Measurements from ENCODE around the gene DRC3. TPM values are rescaled to one million over a fixed set of nuclear protein-coding genes. Genes with fewer than 3 reads are reported as not detected.

Gene DRC3
- total RNA-seq, 1 donor from 2014 or later = 1.1 TPM

- no peak for DNase-seq (ENCODE audit: low read depth, low spot score)
These were observed 7.4 kb upstream of the DRC3 start for GRCh38 chr17:17965152-17965721.

- DNase-seq (ENCODE audit: low read depth, low spot score) = no peak
These were observed 6.3 kb upstream of the DRC3 start for GRCh38 chr17:17966399-17966798.

- DNase-seq (ENCODE audit: low read depth, low spot score) = no peak
These were observed 1.8 kb upstream of the DRC3 start for GRCh38 chr17:17970699-17971430.

- DNase-seq (ENCODE audit: low read depth, low spot score) = no peak
These were observed 1.1 kb upstream of the DRC3 start for GRCh38 chr17:17971431-17972125.

GRCh38 chr17:17972952-17973254 lies 241 bp downstream of the DRC3 start:
- no peak for DNase-seq (ENCODE audit: low read depth, low spot score)

GRCh38 chr17:17975436-17975835 lies 2.8 kb downstream of the DRC3 start:
- no peak for DNase-seq (ENCODE audit: low read depth, low spot score)

- no peak for DNase-seq (ENCODE audit: low read depth, low spot score)
These were observed 4.4 kb downstream of the DRC3 start for GRCh38 chr17:17976931-17977570.

- no peak for DNase-seq (ENCODE audit: low read depth, low spot score)
These were observed 6.1 kb downstream of the DRC3 start for GRCh38 chr17:17978481-17979424.

- DNase-seq (ENCODE audit: low read depth, low spot score) = no peak
These were observed 7.1 kb downstream of the DRC3 start for GRCh38 chr17:17979778-17980177.

GRCh38 chr17:17981330-17981729 lies 8.7 kb downstream of the DRC3 start:
- DNase-seq (ENCODE audit: low read depth, low spot score) = no peak

GRCh38 chr17:17982801-17983200 lies 10.1 kb downstream of the DRC3 start:
- DNase-seq (ENCODE audit: low read depth, low spot score) = no peak

- no peak for DNase-seq (ENCODE audit: low read depth, low spot score)
These were observed 10.7 kb downstream of the DRC3 start for GRCh38 chr17:17983376-17983775.

GRCh38 chr17:17983776-17984175 lies 11.1 kb downstream of the DRC3 start:
- DNase-seq (ENCODE audit: low read depth, low spot score) = no peak

- no peak for DNase-seq (ENCODE audit: low read depth, low spot score)
These were observed 12.5 kb downstream of the DRC3 start for GRCh38 chr17:17985153-17985552.

- no peak for DNase-seq (ENCODE audit: low read depth, low spot score)
These were observed 12.9 kb downstream of the DRC3 start for GRCh38 chr17:17985555-17985954.

- no peak for DNase-seq (ENCODE audit: low read depth, low spot score)
These were observed 14.7 kb downstream of the DRC3 start for GRCh38 chr17:17987187-17987896.

- DNase-seq (ENCODE audit: low read depth, low spot score) = no peak
These were observed 15.2 kb downstream of the DRC3 start for GRCh38 chr17:17987901-17988300.

GRCh38 chr17:17988427-17988945 lies 15.8 kb downstream of the DRC3 start:
- no peak for DNase-seq (ENCODE audit: low read depth, low spot score)

GRCh38 chr17:17989081-17989480 lies 16.4 kb downstream of the DRC3 start:
- no peak for DNase-seq (ENCODE audit: low read depth, low spot score)

- no peak for DNase-seq (ENCODE audit: low read depth, low spot score)
These were observed 17.0 kb downstream of the DRC3 start for GRCh38 chr17:17989618-17990017.
